K562 (cell line): ENCODE measurements around the gene NFS1. TPM values are rescaled to one million over a fixed set of nuclear protein-coding genes. Genes with fewer than 3 reads are reported as not detected.

Experiments
- ATAC-seq: fragments of 200-7000 bp; cut with Tn5 transposase; 3 replicates; pipeline ENCODE4 v1.9.1; 2020; ENCODE audit warnings: moderate library complexity
- BruUV-seq: library from RNA; stranded (reverse); fragments of 400-500 nt; replicated peaks from 2 replicates; lab custom pipeline; 2021; lab: Mats Ljungman, UMichigan
- CTCF ChIA-PET: fragments of 300-600 bp; formaldehyde crosslinking; extraction: SDS; loops from one replicate; lab custom pipeline; 2021; ENCODE audit warnings: low intra/inter-chr PET ratio; lab: Yijun Ruan, JAX
- POLR2A ChIA-PET: fragments of 300-600, 350-650 bp; sonication (Branson Sonifier 250); formaldehyde crosslinking; extraction: SDS; loops from one replicate; lab custom pipeline; 2021; ENCODE audit warnings: antibody characterized with exemption, inconsistent platforms; lab: Yijun Ruan, JAX
- DNase-seq, 4 experiments: peaks; one replicate each; pipeline versions ENCODE4 v3.0.0 to v3.0.0-alpha.2; 2011 to 2018; ENCODE audit warnings: low spot score in 3 of 4, mixed read lengths in 3 of 4; ENCODE audit errors: extremely low read depth in 1 of 4
- FAIRE-seq: peaks from 2 replicates; lab custom pipeline; 2011; peaks lifted over from hg19 to GRCh38; lab: Jason Lieb, UNC
- H2AFZ ChIP-seq: 2 replicates; pipeline ENCODE4 v1.6.0; 2011; ENCODE audit warnings: low read depth, low read length, control low read depth, inconsistent platforms
- H3K27ac ChIP-seq: fragments of 200-600 bp; 3 replicates; pipeline ENCODE4 v1.8.0; 2011; ENCODE audit warnings: low read depth, mild to moderate bottlenecking, control low read depth, inconsistent platforms, low read length, moderate library complexity, mixed read lengths; ENCODE audit errors: extremely low read depth
- H3K27me3 ChIP-seq, 2 experiments: fragments of 300-600 bp in 1 of 2; 2 replicates in 1 of 2; 3 replicates in 1 of 2; pipeline versions ENCODE4 v1.6.0 to v1.8.0; 2011; ENCODE audit warnings: inconsistent platforms in 2 of 2, low read length in 2 of 2, mild to moderate bottlenecking in 1 of 2, mixed read lengths in 1 of 2, moderate library complexity in 1 of 2; ENCODE audit not compliant: control insufficient read depth in 2 of 2, insufficient read depth in 2 of 2
- H3K36me3 ChIP-seq: fragments of 300-600 bp; 3 replicates; pipeline ENCODE4 v1.8.0; 2011; ENCODE audit warnings: mild to moderate bottlenecking, low read length, inconsistent platforms; ENCODE audit not compliant: control insufficient read depth, insufficient read depth
- H3K4me1 ChIP-seq, 2 experiments: fragments of 200-600 bp in 1 of 2; replicated peaks in 1 of 2; 2 replicates in 1 of 2; 3 replicates in 1 of 2; pipeline versions ENCODE4 v1.5.1 to v1.8.0; 2011; ENCODE audit warnings: inconsistent platforms in 2 of 2, low read length in 2 of 2, mild to moderate bottlenecking in 1 of 2, mixed read lengths in 1 of 2, moderate library complexity in 1 of 2; ENCODE audit not compliant: control insufficient read depth in 2 of 2, insufficient read depth in 2 of 2
- H3K4me2 ChIP-seq: 2 replicates; pipeline ENCODE4 v1.6.1; 2011; ENCODE audit warnings: low read length, control low read depth, inconsistent platforms, mixed read lengths; ENCODE audit not compliant: insufficient read depth
- H3K4me3 ChIP-seq: fragments of 200-600 bp; sonication (generic), shearing (Covaris generic); 2 replicates; pipeline ENCODE4 v1.5.1; 2016; ENCODE audit warnings: control low read depth, inconsistent platforms
- H3K79me2 ChIP-seq: fragments of 200-600 bp; 3 replicates; pipeline ENCODE4 v1.8.0; 2011; ENCODE audit warnings: low read length, inconsistent platforms; ENCODE audit not compliant: control insufficient read depth, insufficient read depth
- H3K9ac ChIP-seq, 2 experiments: 2 replicates each; pipeline versions ENCODE4 v1.6.0 to v1.6.1; 2011; ENCODE audit warnings: low read depth in 2 of 2, low read length in 2 of 2, control low read depth in 1 of 2, inconsistent platforms in 1 of 2, mild to moderate bottlenecking in 1 of 2, mixed read lengths in 1 of 2; ENCODE audit not compliant: insufficient read depth in 1 of 2
- H3K9me1 ChIP-seq: one replicate; pipeline ENCODE4 v1.6.0; 2011; ENCODE audit warnings: inconsistent platforms, mild to moderate bottlenecking, low read length, moderate library complexity; ENCODE audit not compliant: control insufficient read depth, insufficient read depth
- H3K9me3 ChIP-seq: replicated peaks from 2 replicates; pipeline ENCODE4 v1.5.1; 2011; ENCODE audit warnings: low read depth, low read length, inconsistent platforms; ENCODE audit not compliant: control insufficient read depth, insufficient read depth
- H4K20me1 ChIP-seq: replicated peaks from 2 replicates; pipeline ENCODE4 v1.6.1; 2011; ENCODE audit warnings: low read length, inconsistent platforms, mixed read lengths; ENCODE audit not compliant: control insufficient read depth, insufficient read depth
- CEBPB ChIP-seq: fragments of 450-650 bp; IDR thresholded peaks from 2 replicates; pipeline ENCODE4 v1.6.1; 2016; ENCODE audit warnings: missing genetic modification characterization, missing compliant biosample characterization
- ILK ChIP-seq: fragments of 450-650 bp; IDR thresholded peaks from 2 replicates; pipeline ENCODE4 v1.6.1; 2016; ENCODE audit warnings: missing genetic modification characterization, low read depth, mild to moderate bottlenecking, missing compliant biosample characterization, moderate library complexity, borderline replicate concordance
- NUFIP1 ChIP-seq: fragments of 450-650 bp; IDR thresholded peaks from 2 replicates; pipeline ENCODE4 v1.6.1; 2018; ENCODE audit not compliant: partially characterized antibody
- PCBP1 ChIP-seq: fragments of 200-400 bp; formaldehyde crosslinking; IDR thresholded peaks from 2 replicates; pipeline ENCODE4 v1.6.1; 2018; ENCODE audit warnings: mild to moderate bottlenecking, low read depth, low read length; ENCODE audit not compliant: poor library complexity, severe bottlenecking
- POLR2A ChIP-seq: fragments of 450-650 bp; conservative IDR thresholded peaks from 2 replicates; pipeline ENCODE4 v1.6.1; 2016
- RAD21 ChIP-seq, 2 experiments: fragments of 250-450 bp in 1 of 2; fragments of 450-650 bp in 1 of 2; sonication (Bioruptor Pico) in 1 of 2; formaldehyde crosslinking in 1 of 2; IDR thresholded peaks in 1 of 2; conservative IDR thresholded peaks in 1 of 2; 2 replicates each; pipeline versions ENCODE4 v1.4.0 to v1.8.0; 2020 to 2022; ENCODE audit warnings: mild to moderate bottlenecking in 2 of 2, moderate library complexity in 1 of 2
- RBFOX2 ChIP-seq: fragments of 200-400 bp; formaldehyde crosslinking; IDR thresholded peaks from 2 replicates; pipeline ENCODE4 v1.6.1; 2017; ENCODE audit warnings: low read depth, mild to moderate bottlenecking, low read length, moderate library complexity
- RUNX1 ChIP-seq: sonication (generic); IDR thresholded peaks from 2 replicates; pipeline ENCODE4 v1.6.1; 2016; ENCODE audit warnings: antibody characterized with exemption, low read depth
- SIRT6 ChIP-seq: IDR thresholded peaks from one replicate; pipeline ENCODE4 v1.6.1; 2012; ENCODE audit warnings: low read depth, mild to moderate bottlenecking, control low read depth, inconsistent platforms, low read length, moderate library complexity
- SMAD4 ChIP-seq: fragments of 250-450 bp; sonication (Bioruptor Pico); conservative IDR thresholded peaks from 2 replicates; pipeline ENCODE4 v1.8.0; 2021; ENCODE audit warnings: inconsistent platforms, mild to moderate bottlenecking, moderate library complexity
- SMARCB1 ChIP-seq: IDR thresholded peaks from 2 replicates; pipeline ENCODE4 v1.6.1; 2011; ENCODE audit warnings: improper control_type of control experiment, low read depth; ENCODE audit not compliant: insufficient read length
- SRF ChIP-seq, 2 experiments: fragments of 250-450, 450-650 bp in 1 of 2; sonication (Bioruptor Pico) in 1 of 2; sonication (generic) in 1 of 2; formaldehyde crosslinking; IDR thresholded peaks; 2 replicates each; pipeline versions ENCODE4 v1.5.0 to v1.5.1; 2020 to 2022; ENCODE audit warnings: mild to moderate bottlenecking in 1 of 2, missing genetic modification reagents in 1 of 2
- SUPT5H ChIP-seq: fragments of 450-650 bp; IDR thresholded peaks from 2 replicates; pipeline ENCODE4 v1.6.1; 2016
- TRIM24 ChIP-seq, 2 experiments: fragments of 450-650 bp; IDR thresholded peaks; 2 replicates each; pipeline ENCODE4 v1.6.1; 2016
- ZNF212 ChIP-seq: fragments of 450-650 bp; formaldehyde crosslinking; IDR thresholded peaks from 2 replicates; pipeline ENCODE4 v1.4.0; 2020; ENCODE audit warnings: mild to moderate bottlenecking
- ZNF41 ChIP-seq: fragments of 250-450 bp; sonication (Bioruptor Pico); conservative IDR thresholded peaks from 2 replicates; pipeline ENCODE4 v1.4.0; 2020; ENCODE audit warnings: mild to moderate bottlenecking
- ZNF764 ChIP-seq: fragments of 250-450 bp; sonication (Bioruptor Pico); IDR thresholded peaks from 2 replicates; pipeline ENCODE4 v1.4.0; 2020; ENCODE audit warnings: low read depth, mild to moderate bottlenecking, moderate library complexity
- ZNF79 ChIP-seq: fragments of 250-450 bp; sonication (Bioruptor Pico); IDR thresholded peaks from 2 replicates; pipeline ENCODE4 v1.4.0; 2020; ENCODE audit warnings: low read depth, mild to moderate bottlenecking, moderate library complexity
- WGBS: fragments of 100-300 bp; shearing (Covaris generic); methylation state at CpG from one replicate; pipeline ENCODE4 v1.1.6; 2016; ENCODE audit warnings: low coverage, mixed read lengths; ENCODE audit not compliant: insufficient coverage; ENCODE audit errors: missing lambda C conversion rate; 5-methylcytosine and 5-hydroxymethylcytosine counted together
- in situ Hi-C: fragments of 300-500 bp; cut with MboI; formaldehyde crosslinking; loops from 4 replicates; pipeline ENCODE4 v1.15.0; 2018; ENCODE audit warnings: inconsistent platforms, mixed read lengths
- intact Hi-C: fragments of 100-400 bp; cut with micrococcal nuclease; formaldehyde crosslinking; loops from 2 replicates; pipeline ENCODE4 v1.14.2; 2022
- polyA plus RNA-seq, 8 experiments: library from polyadenylated mRNA; depleted of rRNA in 4 of 8; stranded (reverse) in 5 of 8; unstranded in 3 of 8; fragments of >200 nt; fragmentation: Nextera tagmentation in 2 of 8; fragmentation: Illumina TruSeq in 1 of 8; extraction: Ambion mirVana in 2 of 8; extraction: Trizol in 1 of 8; gene quantifications; 2 replicates each; pipeline versions ENCODE4 v1.2.1 to v1.2.3, GENCODE V29; 2011 to 2014; ENCODE audit warnings: inconsistent platforms in 1 of 8, missing spikeins in 1 of 8
- total RNA-seq, 7 experiments: library from RNA; depleted of rRNA in 6 of 7; stranded (reverse); fragments of >200 nt in 6 of 7; fragmentation: Illumina TruSeq in 2 of 7; extraction: Trizol in 2 of 7; gene quantifications; 2 replicates each; pipeline versions ENCODE4 v1.2.1 to v1.2.3, GENCODE V29; 2011 to 2021; ENCODE audit warnings: low replicate concordance in 1 of 7
- TF ChIP-seq, protein P1 (sequence below), 2 experiments: fragments of 450-650 bp in 1 of 2; sonication (generic) in 1 of 2; formaldehyde crosslinking in 1 of 2; IDR thresholded peaks in 1 of 2; conservative IDR thresholded peaks in 1 of 2; 2 replicates each; pipeline versions ENCODE4 v1.6.1 to v1.8.1; 2016 to 2023; ENCODE audit warnings: mild to moderate bottlenecking in 2 of 2, moderate library complexity in 2 of 2, inconsistent platforms in 1 of 2, missing genetic modification reagents in 1 of 2

The NFS1 gene
- total and polyA plus RNA-seq, 9 of the 15 experiments (the other 6 are each of a cell fraction or from before 2014, with no cell fraction given): 11.5 to 84.8 (median 47.1) TPM

DNA sequence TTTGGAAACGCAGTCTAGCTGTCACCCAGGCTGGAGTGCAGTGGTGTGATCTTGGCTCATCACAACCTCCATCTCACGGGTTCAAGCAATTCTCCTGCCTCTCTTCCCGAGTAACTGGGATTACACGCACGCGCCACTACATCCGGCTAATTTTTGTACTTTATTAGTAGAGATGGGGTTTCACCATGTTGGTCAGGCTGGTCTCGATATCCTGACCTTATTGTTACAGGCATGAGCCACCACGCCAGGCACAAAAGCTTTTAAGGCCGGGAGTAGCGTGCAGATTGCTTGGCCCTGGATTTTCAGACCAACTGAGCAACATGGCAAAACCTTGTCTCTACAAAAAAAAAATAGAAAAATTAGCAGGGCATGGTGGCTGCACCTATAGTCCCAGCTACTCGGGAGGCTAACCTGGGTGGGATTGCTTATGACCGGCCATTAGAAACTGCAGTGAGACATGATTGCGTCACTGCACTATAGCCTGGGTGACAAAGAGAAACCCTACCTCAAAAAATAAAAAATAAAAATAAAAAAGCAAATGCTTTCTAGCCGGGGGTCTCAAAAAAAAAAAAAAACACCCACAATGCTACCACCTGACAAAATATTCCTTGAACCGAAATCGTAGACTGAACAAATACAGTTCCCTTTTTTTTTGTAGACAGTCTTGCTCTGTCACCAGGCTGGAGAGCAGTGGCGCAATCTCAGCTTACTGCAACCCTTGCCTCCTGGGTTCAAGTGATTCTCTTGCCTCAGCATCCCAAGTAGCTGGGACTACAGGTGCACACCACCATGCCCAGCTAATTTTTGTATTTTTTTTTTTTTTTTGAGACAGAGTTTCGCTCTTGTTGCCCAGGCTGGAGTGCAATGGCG lies 27.9 kb upstream of the NFS1 start:
- intact Hi-C loops: no loop called here
- DNase-seq: no peak
- H3K36me3 ChIP-seq: peaks cover 95% of the 10 kb centered on the region
- H3K4me2 ChIP-seq: no peak overlapping the region
- H3K27ac ChIP-seq: no peak overlapping the region
- WGBS: 94% methylated on average over 12 of the region's 20 CpGs
- H4K20me1 ChIP-seq: peaks cover 12% of the 10 kb centered on the region; the same call in 1 of the 2 replicates
- no peak for ATAC-seq
- ChIA-PET POLR2A (interaction anchor here (0.6 to 7.4 kb wide), 5 partner anchors 8 to 627 kb away, joined by 3 to 99 read pairs (median 4); partner anchors contain the start of gene RBM39), CTCF (no interaction called here)
- H3K4me1 ChIP-seq: no peaks in the 10 kb centered on the region
- no peaks in the 10 kb centered on the region for H3K9me1 ChIP-seq
- no peaks in the 10 kb centered on the region for H3K27me3 ChIP-seq
- no peaks in the 10 kb centered on the region for H3K9me3 ChIP-seq
- no peak overlapping the region for H2AFZ ChIP-seq
- TF ChIP-seq ILK: no peak
- peak; percentile 19 for TF ChIP-seq SUPT5H
- no peak for TF ChIP-seq TRIM24 (IDR thresholded peaks at IDR 0.05)
- no peak for TF ChIP-seq ZNF79 (CRISPR knock-in tag)
- no peak for TF ChIP-seq RUNX1
- no peak for TF ChIP-seq PCBP1
- no peak for TF ChIP-seq NUFIP1
- TF ChIP-seq ZNF212 (CRISPR knock-in tag): no peak
- peak; percentile 31 for TF ChIP-seq RBFOX2
- TF ChIP-seq SIRT6: no peak
- no peak for TF ChIP-seq SMARCB1
- TF ChIP-seq CEBPB: peak; percentile 36
- TF ChIP-seq POLR2A: peak; percentile 27; the same call in 1 of the 2 replicates
- no peak for TF ChIP-seq SRF (CRISPR knock-in tag; IDR thresholded peaks at IDR 0.05)
- TF ChIP-seq, protein P1, sequence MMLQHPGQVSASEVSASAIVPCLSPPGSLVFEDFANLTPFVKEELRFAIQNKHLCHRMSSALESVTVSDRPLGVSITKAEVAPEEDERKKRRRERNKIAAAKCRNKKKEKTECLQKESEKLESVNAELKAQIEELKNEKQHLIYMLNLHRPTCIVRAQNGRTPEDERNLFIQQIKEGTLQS (IDR thresholded peaks at IDR 0.05): 0 out of 2 replicates have a peak, but pooled peaks have one; percentile 10
- TF ChIP-seq, protein P1 (CRISPR knock-in tag; conservative IDR thresholded peaks at IDR 0.05): no peak
- no peak for TF ChIP-seq SMAD4 (CRISPR knock-in tag)
- no peak for TF ChIP-seq ZNF764 (CRISPR knock-in tag)
- TF ChIP-seq ZNF41: no peak
- TF ChIP-seq RAD21 (CRISPR knock-in tag; conservative IDR thresholded peaks at IDR 0.05 in 1 of 2, IDR thresholded peaks at IDR 0.05 in 1 of 2): no peak
- FAIRE-seq: no peak
- BruUV-seq: no TSS peak
- H3K79me2 ChIP-seq: peaks cover 87% of the 10 kb centered on the region
- in situ Hi-C loops: no loop called here
- H3K4me3 ChIP-seq: no peak overlapping the region
- H3K9ac ChIP-seq: no peak overlapping the region
